HG02885 (cell line): ENCODE data around the gene GGCX.
"Not testable (repeated sequence)": the region's sequence is repeated elsewhere in the genome, so short reads cannot be mapped to it uniquely, and the experiment has no call there.

Experiments used
- ATAC-seq: cut with Tn5 transposase; IDR thresholded peaks from one replicate; pipeline ENCODE4 v1.9.1; 2021; ENCODE audit warnings: mild to moderate bottlenecking; ENCODE audit not compliant: unreplicated experiment, poor library complexity

The GGCX gene

DNA sequence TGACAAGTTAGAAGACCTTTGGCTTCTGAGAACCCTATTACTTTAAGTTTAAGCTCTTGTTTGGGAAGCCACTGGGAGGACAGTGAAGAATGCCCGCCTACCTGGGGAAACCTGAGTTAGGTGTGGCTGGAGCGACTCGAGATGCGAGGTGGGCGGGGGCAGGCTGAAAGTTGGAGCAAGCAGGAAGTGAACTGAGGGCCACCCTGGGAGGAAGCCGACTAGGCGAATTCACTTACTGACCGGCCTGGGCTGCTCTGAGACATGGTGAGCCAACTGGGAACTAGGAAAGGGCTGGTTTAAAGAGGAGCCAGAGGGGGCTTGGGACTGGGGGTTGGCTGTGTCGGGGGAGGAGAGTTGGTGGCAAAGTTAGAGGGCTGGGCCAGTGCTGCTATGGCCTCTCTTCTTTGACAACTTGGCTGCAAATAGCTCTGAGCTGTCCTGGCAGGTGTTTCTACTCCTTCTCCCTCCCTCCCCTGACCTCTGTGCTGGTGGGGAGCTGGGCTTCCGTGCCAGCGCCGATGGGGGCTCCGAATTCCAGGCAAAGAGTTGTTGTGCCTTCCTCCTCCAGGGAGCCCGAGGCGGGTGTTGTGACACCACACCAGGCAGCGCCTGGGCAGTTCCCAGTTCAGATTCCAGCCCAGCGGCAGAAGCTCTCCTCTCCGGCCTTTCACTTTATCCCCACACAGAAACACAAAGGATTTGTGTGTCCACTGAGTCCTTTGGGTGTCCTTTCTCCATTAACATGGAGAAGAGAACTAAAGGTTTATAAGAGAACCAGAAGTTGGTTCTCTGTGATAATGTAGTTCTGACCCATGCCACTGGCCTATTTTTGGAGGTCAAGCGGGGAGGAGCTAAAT lies 16.3 kb upstream of the GGCX start, which contains the start of gene VAMP8:
VAMP8 (plus strand) TSS at position 201 of the 857 bp plus-strand sequence; CDS start at position 262, 61 bp downstream.
- peak; percentile 74 for ATAC-seq

- ATAC-seq: no peak
These were observed 15.7 kb upstream of the GGCX start for GRCh38 chr2:85577063-85577385.

DNA sequence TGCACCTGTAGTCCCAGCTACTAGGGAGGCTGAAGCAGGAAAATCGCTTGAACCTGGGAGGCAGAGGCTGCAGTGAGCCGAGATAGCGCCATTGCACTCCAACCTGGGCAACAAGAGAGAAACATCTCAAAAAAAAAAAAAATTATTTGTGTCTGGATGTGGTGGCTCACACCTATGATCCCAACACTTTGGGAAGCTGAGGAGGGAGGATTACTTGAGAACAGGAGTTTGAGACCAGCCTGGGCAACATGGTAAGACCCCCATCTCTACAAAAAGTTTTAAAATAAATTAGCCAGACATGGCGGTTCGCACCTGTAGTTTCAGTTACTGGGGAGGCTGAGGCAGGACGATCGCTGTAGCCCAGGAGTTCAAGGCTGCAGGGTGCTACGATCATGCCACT lies 14.4 kb upstream of the GGCX start:
- no peak for ATAC-seq

GRCh38 chr2:85566265-85566664 lies 5.0 kb upstream of the GGCX start:
- no peak for ATAC-seq

DNA sequence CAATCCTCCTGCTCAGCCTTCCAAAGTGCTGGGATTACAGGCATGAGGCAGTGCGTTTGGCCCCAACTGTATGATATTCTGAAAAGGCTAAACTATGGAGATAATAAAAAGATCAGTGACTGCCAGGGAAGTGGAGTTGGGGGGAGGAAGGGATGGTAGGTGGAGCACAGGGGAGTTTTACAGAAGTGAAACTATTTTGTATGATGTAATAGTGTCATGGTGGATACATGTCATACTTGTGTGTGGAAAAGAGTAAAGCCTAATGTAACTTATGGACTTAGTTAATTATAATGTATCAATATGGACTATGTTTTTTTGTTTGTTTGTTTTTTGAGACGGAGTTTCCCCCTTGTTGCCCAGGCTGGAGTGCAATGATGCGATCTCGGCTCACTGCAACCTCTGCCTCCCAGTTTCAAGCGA lies 2.9 kb upstream of the GGCX start:
- ATAC-seq: peak; percentile 44

GRCh38 chr2:85560812-85561279 lies 447 bp downstream of the GGCX start:
- ATAC-seq: peak; percentile 19

- ATAC-seq: not testable (repeated sequence)
These were observed 928 bp downstream of the GGCX start for GRCh38 chr2:85560403-85560726.

DNA sequence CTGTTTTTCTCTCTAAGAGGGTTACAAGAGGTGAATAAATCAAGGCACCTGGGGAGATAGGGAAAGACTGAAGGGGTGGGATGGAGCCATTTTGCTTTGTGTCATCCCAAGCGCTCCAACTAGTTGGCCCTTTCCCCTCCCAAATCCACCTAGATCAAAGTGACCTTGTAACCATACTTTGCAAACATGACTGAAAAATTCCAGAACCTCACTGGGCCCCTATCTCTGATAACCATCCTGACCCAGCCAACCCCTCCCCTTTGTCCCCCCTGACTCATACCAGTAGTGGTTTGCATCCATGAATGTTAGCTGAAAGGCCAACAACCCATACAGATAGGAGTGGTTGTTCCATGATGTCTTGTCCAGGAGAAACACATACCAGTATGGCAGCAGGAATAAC lies 3.1 kb downstream of the GGCX start:
- no peak for ATAC-seq

GRCh38 chr2:85557130-85557529 lies 4.2 kb downstream of the GGCX start:
- ATAC-seq: no peak

DNA sequence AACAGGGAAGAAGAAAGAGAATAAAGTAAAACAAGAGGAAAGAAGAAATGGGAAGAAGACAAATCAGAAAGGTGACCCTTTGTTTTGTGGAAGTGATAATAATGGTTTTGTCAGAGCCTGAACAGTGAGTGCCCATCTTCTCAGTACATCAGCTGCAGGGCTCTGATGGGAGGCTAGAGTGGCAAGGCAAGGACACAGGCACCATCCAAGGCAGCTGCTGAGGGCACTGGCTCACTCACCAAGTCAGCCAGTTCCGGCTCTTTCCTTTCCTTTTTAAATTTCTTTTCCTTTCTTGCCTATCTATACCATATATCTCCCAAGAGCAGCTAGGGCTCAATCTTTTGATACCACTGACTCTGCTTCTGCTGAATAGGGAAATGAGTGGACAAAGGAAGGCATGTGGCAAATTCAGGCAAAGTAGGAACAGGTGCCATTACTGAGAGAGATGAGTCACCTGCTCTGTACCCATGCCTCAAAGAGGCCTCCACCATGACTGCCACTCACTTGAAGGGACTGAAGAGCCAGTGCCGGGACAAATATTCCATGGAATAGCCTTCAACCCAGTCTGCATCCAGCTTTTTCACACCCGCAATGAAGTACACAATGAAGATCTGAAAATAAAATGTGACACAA lies 6.2 kb downstream of the GGCX start:
- ATAC-seq: no peak

- ATAC-seq: no peak
These were observed 8.1 kb downstream of the GGCX start for GRCh38 chr2:85553184-85553583.

DNA sequence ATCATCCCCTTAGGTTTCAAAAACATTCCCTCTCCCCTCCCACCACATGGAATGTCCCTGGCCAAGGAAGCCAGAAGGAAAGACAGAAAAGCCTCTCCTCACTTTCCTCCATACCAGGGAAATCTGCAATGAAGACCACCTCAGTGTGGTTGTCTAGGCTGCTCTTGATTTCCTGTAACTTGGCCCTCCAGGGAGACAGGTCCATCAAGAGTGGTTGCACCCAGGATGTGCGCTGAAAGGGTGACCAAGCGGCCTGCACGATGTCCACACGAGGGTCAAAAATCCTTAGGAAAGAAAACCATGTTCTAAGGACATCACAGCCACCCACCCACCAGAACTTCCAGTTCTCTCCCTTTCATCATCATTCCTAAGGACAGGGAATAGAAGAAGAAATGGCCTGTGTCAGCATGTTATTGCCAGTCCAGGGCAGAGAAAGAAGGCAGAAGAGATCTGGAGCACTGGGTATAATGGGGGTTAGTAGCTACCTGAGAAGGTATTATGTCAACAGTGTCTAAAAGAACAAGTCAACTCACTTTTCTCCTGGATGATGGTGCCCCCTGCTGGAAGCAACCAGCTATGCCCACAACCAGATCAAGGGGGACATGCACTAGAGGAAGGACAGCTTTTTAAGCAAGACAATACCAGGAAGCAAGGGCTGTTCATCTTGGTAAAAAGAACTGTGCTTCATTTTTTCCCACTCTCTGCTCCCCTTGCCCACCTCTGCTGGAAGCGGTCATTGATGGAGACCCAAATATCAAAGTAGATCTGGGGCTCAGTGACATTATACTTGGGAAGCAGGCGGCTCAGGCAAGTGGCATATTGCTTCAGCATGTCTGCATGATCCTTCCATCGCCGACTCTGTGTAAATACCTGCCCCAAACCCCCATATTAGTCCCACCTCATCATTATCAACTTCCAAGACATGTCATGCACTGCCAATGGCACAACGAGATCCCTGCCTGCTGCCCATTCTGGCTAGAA lies 9.3 kb downstream of the GGCX start:
- peak; percentile 80 for ATAC-seq

DNA sequence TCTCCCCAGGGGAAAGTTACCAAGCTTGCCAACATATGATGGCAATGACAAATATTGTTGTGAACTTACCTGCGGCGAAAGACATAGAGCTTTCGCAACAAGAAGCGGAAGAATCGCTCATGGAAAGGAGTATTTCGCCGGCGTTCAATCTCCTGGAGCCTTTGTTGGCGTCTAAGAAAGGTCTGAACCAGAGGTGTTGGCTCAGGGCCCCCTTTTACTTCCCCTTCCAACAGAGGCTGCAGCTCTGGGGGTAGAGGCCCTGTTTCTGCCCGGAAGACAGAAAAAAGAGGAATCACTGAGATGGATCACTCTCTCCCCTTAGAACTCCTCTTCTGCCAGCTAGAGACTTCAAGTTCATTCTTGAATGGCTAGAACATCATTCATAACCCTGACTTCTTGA lies 10.8 kb downstream of the GGCX start:
- no peak for ATAC-seq

DNA sequence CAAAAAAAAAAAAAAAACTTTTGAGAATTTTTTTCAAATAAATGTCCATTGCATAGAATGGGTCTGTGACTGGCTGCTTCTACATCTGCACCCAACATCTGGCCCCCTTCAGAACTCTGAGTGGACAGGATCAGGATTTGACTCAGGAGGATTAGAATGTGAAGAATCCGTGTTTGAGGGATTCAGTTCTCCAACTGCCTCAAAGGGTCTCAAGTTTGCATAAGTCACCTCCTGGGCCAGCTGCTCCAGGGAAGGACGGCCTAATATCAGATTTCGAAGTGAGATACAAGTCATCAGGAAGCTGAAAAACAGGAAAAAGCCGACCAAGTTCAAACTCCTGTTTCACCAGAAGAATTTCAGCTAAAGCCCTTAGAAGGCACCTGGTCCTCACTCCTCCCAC lies 11.5 kb downstream of the GGCX start:
- ATAC-seq: no peak

- ATAC-seq: no peak
These were observed 12.2 kb downstream of the GGCX start for GRCh38 chr2:85549095-85549494.

- ATAC-seq: no peak
These were observed 12.7 kb downstream of the GGCX start for GRCh38 chr2:85548608-85548900.

DNA sequence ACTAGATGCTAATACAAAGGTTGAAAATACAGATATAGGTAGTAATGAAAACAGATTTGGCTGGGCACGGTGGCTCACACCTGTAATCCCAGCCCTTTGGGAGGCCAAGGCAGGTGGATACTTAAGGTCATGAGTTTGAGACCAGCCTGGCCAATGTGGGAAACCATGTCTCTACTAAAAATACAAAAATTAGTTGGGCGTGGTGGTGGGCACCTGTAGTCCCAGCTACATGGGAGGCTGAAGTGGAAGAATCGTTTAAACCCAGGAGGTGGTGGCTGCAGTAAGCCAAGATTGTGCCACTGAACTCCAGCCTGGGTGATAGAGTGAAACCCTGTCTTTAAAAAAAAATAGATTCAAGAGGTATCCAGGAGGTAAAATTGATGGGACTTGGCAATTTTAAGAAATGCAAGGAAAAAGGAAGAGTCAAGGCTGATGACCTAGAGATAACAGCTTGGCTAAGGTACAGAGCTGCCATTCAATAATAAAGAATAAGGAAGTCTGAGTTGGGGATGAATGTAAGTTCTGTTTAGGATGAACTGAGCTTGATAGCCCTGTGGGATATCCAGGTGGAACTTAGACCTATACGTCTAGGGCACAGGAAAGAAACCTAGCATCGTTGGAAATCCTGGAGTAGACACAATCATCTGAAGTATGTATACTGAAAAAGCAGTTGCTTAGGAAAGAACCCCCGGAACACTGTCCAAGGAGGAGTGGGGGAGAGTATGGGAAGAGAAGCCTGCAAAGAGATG lies 13.3 kb downstream of the GGCX start:
- ATAC-seq: no peak

DNA sequence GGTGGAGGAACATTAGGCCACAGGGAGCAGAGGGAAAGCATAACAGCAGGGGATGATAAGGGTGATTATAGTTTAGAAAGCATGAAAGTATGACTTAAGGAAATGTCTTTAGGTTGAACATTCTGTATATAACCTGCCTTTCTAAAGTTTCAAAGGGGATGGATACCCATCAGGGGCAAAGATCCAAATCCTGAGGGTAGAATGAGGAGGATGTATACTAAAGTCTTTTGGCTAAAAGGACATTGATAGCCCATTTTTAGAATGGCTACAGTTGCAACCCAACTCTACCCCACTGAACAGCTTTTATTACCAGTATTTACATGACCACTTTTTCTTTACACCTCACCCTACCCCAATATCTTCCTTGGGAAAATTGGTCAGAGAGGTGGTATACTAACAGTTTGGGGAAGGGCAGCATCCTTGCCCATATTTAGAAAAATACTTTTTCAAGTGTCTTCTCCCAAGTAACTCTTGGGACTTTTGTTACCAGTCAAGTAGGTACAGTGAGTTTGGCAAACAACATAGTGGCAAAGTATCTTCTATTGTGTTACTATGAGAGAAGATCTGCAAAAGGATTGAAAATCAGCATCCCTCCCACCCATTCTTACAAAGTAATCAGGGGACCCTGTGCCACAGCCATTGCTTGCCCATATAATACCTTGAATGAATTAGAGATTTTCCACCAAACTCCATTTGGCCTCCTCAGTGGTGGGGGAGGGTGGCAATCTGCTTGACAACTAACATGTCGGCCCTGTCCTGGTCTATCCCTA lies 14.0 kb downstream of the GGCX start:
- no peak for ATAC-seq

DNA sequence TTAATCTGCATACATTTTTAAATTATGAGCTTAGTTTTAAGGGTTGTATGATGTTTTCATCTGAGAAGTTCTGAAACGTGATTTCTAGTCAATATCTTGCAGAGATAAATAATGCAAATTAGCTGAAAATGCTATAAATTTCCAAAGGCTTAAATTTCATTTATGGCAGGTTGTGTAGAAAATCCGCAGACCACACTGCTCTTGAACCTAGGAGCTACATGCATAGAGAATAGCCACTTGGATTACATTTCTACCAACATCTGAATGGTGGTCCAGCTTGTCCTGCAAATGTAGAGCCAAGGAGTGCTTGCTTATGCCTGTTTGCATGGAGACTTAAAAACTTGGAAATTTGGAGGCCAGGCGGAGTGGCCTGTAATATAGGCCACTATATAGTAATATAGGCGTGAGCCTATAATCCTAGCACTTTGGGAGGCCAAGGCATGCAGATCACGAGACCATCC lies 15.5 kb downstream of the GGCX start:
- no peak for ATAC-seq
